ENCODE data around the gene POT1.

POT1 gene

DNA sequence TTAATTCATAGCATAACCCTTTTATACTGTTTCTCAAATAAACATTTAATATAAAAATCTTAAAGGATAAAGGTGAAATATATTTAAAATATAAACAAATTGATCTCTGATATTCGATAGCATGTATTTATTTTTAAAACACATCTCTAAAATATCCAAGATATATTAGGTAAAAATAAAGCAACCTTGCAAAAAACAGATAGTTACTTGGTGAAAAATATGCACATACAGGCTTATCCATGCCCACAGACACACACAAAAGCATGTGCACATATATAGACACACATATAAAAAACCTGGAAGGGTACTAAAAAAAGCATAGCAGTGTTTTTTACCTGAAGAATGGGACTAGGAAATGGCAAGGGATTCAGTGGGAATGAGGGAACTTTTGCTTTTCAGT lies 19.8 kb downstream of the POT1 start:
- no peak for DNase-seq (ENCODE audit: low read depth)

DNA sequence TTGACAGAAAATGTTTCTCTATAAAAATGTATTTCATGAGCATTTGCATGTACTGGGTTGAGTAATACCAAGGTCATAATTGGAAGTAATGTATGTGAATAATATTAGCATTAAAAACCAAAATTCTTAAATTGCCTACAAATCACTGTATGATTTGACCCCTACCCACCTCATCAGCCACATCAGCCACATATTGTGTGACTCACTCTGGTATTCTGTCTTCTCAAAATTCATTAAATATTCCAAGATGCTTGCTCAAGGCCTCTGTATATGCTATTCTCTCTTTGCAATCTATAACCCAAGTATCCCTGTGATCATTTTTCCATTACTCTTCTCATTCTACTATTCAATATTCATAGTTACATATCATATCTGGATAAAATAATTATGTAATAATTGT lies 21.4 kb downstream of the POT1 start:
- peak; percentile 55 for DNase-seq (ENCODE audit: low read depth)

DNA sequence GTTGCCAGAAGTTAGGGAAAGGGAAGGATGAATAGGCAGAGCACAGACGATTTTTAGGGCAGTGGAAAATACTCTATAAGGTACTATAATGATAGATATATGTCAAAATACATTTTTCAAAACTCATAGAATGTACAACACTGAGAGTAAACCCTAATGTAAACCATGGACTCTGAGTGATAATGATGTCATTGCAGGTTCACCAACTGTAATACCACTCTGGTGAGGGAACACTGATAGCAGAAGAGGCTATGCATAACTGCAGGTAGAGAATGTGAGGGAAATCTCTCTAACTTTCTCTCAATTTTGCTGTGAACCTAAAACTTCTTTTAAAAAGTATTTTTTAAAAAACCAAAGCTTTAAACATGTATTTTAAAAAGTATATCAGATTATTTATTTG lies 22.1 kb downstream of the POT1 start:
- peak; percentile 15 for DNase-seq (ENCODE audit: low read depth)

DNA sequence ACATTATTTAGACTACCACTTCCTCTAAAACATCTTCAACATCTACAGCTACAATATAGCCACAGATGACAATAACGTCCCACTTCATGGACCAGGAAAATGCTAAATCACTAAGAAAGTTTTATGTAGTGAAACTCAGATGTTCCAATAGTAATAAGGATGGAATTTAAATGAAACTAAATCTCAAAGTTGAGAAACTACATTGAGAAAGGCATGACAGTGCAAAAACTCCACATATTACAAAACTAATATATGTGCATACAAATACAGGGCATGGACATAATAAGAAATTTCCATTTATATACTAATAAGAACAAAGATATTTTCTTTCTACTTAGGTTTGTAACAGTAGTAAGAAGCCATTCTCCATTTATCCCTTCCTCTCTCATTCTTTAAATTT lies 31.1 kb downstream of the POT1 start:
- DNase-seq (ENCODE audit: low read depth) = peak; percentile 15

DNA sequence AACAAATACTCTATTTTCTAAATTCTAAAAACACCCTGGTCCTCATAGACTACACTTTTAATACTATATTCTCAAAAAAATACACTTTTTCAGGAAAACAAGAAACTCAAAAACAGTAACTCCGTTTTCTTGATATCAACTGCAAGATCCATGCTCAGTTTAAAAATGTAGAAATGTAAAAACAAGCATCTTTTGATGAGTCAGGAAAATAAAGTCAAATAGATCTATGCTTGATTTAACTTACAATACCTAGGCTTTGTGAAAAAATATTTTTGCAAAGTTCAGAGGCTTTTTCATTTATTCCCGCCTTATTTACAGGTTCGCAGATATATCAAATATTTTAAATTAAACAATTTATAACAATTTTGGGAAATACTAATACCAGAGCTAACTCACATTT lies 33.6 kb downstream of the POT1 start:
- DNase-seq (ENCODE audit: low read depth) = no peak

DNA sequence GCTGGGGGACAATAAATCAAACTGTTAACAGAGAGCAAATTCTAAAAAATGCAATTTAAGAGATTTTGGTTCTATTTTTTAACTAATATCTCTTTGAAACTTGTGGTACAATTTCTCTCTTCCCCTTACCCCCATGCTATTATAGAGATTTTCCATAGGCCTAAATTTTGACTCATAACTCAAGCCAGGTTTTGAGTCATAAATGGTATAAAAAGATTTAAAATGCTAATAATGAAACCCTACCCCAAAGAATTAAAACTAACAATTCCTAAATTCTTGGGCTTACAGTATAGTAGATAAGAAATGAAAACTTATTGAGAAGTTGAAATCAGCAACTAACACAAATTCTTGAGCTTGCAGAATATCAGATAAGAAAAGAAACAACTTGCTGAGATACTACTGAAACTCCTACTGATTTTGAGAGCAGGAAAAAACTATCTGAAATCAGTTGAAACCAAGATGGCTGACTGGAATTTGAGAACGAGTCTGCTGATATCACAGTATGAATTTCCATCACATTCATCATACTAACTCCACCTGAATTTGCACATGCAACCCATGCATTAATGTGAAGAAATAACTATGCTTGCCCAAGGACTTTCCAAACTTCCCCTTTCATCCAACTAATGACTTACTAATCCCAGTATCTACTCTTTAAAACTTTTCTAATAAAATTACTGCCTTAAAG lies 36.3 kb downstream of the POT1 start:
- DNase-seq (ENCODE audit: low read depth) = no peak

DNA sequence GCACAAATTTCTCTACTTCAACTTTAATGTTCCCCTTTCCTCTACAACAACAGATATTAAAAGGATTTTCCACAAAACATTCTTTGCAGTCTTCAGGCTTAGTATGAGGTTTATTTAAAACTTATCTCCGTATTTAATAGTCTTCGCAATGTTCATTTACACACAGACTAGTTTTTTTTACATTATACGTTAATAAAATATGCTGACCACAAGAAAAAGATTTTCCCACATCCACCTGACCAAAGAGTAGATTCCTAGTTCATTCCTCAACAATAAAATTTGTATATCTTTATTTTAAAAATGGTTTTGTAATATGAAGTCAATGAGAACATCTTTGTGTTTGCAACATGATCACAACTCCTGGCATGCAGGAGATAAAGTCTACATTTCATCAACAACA lies 42.4 kb downstream of the POT1 start:
- DNase-seq (ENCODE audit: low read depth) = no peak

DNA sequence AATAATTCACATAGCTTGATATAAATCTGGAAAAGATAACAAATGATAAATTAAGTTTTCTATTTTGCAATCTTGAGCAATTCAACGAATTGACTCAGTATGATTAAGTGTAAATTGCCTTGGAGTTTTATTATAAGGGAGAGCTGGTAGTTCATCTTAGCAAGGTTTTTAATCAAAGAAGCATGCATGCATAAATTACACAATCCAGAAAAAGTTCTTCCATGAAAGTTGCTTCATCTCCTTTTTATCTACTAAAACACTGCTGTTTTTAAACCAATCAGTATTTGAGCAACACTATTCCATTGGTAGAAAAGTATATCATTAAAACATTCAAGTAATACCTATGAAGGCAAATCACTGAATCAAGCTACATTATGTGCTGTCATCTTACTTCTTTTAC lies 47.6 kb downstream of the POT1 start:
- no peak for DNase-seq (ENCODE audit: low read depth)

DNA sequence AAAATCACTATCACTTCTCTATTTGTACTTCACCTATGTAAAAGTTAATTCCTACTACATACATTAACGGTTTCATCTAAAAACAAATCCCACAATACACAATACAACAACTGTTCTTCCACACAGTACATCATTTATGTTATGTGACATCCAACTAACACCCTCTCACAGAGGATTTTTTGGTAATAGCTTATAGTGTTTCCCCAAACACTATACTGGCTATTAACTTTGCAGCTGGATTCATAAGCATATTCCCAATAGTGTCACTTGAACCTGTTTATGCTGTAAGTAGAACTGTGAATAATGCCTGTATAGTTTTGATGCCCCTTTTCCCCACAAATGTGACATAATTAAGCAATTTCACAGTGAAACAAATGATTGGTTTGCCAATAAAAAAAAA lies 49.9 kb downstream of the POT1 start:
- DNase-seq (ENCODE audit: low read depth) = no peak

DNA sequence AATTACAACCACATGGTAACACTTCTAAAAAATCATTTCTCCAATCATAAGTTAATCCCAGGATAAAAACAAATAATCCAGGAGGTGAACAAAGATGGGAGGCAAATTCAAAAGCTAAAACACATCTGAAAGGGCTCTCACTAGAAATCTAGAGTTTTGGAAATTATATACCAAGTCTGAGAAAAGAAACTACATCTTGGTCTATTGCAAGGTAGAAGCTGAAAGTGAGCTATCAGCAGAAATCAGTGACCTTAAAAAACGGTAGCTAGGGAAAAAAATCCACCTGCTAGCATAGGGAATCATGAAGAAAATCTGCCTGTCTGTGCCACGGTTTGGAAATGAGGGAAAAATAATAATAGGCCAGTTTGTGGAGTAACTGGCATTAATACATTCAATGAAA lies 50.5 kb downstream of the POT1 start:
- DNase-seq (ENCODE audit: low read depth) = no peak

DNA sequence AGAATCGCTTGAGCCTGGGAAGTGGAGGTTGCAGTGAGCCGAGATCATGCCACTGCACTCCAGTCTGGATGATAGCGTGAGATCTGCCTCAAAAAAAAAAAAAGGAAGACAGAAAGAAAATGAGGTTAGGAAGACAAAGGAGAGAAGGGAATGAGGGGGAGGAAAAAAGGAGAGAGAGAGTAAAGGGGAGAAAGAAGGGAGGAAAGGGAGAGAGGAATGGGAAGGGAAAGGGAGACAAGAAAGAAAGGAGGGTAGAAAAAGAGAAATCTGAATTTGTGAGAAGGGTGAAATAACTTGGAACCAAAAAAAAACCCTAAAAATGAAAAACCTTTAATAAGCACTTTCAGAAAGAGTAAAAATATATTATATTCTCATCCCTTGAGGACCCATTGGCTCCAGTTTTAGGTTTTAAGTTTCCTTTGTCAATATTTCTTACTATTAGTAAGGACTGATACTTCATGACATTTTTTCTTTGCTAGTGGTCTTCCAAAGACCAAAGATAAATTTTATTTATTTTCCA lies 54.9 kb downstream of the POT1 start:
- DNase-seq (ENCODE audit: low read depth) = no peak

DNA sequence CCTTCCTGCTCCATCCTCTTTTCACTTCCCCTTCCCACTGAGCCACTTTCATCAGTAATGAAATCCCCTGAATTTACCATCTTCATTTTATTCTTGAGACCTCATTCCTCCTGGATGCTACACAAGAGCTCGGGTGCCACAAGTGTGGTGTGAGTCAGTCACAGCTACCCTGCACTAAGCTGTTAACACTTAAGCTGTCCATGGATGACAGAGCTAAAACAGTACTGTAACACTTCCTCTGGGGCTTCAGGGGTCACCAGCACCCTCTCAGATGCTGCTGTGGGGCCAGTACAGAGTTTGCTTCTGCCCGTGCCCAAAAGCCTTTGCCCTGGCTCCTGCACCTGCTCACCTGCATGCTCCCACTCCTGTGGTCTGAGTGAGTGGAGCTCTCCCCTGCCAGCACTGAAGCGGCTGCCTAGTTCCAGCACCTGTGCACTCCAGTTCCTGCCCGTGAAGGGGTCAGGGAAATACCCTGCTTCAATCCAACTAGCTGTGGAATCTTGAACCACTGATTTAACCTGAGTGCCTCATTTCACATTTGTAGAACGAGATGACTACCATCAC lies 71.9 kb downstream of the POT1 start:
- DNase-seq (ENCODE audit: low read depth) = no peak

DNA sequence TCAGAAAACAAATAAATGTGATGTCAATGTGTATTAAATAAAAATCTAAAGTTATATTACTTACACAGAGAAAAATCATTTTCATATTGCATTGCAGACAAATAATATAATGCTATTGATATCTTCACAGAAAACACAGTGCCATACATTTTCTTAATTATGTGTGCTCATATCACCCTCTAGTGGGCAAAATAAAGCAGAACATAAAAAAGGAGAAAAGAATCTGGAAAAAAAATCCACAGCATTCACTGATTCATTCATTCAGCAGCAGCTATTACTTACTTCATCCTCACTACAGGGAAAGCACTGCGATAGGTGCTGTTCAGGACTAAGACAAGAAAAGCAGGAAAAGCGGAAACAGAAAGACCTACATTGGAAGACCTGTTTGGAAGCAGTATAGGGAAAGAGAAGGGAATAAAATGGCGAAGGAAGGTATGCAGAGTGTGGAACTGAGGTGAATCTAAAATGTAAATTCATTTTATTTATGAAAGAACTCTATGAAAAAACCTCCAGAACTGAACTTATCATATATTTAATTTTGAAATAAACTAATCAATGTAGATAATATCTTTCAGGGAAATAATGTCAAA lies 73.2 kb downstream of the POT1 start:
- DNase-seq (ENCODE audit: low read depth) = peak; percentile 52

DNA sequence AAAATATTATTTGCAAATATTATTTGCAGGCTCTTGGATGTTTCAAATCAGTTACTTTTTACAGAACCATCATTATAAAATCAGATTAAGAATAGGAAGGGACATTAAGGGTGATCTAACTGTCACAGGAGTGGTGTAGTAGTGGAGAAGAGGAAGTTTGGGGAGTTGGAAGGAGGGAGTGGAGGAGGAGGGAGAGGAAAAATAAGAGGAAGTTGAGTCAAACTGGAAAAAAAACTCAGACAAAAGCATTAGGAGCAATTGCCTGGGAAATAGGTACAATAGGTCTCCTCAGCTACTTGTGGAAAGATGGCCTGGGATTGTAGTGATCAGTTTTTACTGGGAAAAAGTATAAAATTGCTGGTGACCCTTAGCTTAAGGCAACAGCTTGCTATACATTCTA lies 86.3 kb downstream of the POT1 start:
- DNase-seq (ENCODE audit: low read depth) = no peak

DNA sequence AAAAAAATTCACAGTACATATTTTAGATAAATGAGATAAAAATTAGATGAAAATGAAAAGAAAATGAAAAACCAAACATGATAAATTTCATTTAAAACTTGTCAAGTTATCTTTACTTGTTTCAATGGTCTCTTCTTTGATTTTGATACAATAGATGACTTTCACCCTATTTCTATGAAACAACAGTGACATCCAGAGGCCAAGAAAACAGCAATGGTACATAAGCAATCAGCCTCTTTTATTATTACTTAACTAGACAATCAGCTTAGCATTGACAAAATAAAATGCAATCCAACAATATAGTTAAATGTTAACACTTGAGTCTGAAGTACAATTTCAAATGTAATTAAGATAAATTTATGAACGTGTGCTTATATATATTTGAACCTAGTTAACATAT lies 89.2 kb downstream of the POT1 start:
- no peak for DNase-seq (ENCODE audit: low read depth)

DNA sequence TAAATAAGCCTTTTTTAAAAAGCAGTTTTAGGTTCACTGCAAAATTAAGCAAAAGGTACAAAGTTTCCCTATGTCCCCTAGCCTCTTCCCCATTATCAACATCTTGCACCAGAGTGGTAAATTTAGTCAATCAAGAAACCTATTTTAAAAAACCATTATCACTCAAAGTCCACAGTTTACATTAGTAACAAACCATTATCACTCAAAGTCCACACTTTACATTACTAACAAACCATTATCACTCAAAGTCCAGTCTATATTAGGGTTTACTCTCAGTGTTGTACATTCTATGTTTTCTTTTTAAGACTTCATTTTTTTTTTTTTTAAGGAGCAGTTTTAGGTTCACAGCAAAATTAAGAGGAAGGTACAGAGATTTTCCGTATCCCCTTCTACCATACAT lies 89.9 kb downstream of the POT1 start:
- DNase-seq (ENCODE audit: low read depth) = no peak

DNA sequence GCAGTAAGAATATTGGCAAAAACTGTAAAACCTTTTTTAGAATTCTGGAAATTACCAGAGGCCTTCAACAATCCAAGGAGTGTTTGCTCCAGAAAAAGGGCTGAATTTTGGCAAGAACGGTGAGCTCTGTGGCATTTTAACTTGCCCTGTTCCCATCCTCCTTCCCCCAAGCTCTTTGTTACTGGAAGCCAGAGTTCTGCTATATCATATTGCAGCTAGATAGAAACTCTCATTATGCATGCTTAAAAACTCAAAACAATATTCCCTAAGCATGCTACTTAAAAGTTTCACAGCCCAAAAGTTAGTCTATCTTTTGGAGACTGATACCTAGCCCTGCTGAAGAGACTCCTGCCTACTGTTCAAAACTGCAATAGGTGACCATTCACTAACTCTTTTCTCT lies 93.5 kb downstream of the POT1 start:
- no peak for DNase-seq (ENCODE audit: low read depth)

DNA sequence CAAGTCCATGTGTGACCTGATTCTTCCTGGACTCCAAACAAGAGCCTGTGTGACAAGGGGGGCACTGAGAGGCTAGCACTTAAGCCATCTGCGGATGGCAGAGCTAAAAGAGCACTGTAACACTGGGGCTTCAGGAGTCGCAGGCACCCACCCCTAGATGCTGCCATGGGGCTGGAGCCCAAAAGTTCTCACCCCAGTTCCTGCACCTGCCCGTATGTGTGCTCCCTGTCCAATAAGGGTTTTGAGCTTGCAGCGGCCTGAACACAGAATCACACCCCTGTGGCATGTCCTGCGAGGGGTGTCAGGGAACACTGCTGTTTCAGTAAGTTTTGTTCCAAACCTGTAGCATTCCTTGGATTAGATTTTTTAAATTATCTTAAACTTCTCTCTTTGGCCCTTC lies 110.8 kb downstream of the POT1 start:
- DNase-seq (ENCODE audit: low read depth) = no peak

DNA sequence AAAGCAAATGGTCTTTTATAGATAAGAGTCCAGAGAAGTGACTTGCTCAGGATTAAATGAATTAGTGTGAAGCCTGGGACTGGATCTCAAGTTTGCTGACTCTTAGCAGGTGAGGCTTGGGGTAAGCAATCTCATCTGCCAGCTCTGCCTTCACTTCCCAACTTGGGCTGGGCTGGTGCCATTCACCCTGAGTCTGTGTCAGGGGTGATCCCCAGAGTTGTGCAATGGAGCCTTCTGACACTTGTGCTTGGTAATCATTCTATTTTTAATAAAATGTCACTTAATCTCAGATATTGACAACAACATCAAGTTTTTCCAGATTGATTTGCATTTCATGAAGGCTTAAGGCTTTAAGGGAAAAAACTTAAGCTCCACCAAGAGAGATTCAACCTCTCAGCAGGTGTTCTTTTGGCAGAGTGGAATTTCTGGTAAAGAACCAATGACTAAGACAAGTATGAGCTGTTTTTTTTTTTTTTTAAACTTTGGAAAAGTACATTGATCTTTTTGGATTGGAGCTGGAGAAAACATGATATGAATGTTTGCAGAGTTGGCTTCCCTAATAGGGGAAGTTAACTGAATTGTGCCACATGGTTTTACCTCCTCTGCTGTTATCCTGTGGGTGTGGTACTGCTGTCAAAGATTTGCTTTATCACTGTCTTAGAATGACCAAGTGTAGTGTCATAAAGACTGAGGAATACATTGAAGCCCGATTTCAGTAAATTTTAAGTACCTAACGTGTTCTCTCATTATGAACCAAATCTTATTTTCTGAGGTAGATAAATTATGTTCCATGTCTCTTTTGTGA lies 115.4 kb downstream of the POT1 start:
- DNase-seq (ENCODE audit: low read depth) = no peak

DNA sequence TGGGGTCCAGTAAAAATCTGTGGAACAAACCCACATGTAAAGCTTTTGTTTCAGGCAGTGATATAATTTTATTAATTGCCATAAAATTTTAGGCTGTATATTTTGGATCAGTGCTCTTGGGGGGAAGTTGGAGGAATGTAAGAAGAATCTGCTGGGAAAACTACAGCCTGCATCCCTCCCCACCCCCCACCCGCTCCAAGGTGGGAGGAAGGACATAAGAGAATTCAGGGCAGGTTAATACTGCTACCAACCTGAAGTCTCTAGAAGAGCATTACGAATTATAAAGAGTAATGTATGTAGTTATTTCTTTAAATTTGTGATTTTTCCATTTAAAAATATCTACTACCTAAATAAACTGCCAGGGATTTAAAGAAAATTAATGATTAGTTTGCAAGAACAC lies 116.9 kb downstream of the POT1 start:
- no peak for DNase-seq (ENCODE audit: low read depth)

DNA sequence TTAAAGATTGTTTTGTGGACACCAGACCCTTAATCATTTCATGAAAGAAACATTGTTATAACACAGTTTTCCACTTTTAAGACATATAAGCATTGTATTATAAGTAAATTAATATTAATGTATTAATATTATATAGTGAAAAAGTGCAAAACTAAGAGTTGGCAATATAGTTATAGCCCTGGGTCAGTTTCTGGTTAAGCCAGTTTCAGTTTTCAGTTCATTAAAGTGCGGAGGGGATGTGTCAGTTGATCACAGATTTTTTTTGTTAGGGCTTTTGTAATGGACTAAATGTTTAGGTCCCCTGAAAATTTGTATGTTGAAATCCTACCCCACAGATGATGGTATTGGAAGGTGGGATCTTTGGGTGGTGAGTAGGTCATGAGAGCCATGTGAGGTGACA lies 118.3 kb downstream of the POT1 start:
- DNase-seq (ENCODE audit: low read depth) = no peak

DNA sequence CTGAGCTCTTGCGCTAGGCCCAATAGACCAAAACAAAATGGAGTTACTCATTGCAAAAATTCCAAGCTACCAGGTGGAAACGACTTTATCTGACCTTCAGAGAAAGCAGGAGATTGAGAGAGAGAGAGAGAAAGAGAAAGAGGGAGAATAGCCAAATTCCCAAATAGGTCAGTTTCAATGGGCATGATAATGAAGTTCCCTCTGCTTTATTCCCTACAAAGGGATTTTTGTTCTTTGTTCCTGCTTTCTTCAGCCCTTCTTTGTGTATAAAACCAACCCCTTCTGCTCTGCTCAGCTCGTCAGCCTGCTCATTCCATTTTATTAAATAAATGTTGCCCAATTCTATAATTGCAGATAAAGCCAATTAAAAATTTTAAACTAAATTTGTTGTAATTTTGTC lies 119.0 kb downstream of the POT1 start:
- DNase-seq (ENCODE audit: low read depth) = no peak

DNA sequence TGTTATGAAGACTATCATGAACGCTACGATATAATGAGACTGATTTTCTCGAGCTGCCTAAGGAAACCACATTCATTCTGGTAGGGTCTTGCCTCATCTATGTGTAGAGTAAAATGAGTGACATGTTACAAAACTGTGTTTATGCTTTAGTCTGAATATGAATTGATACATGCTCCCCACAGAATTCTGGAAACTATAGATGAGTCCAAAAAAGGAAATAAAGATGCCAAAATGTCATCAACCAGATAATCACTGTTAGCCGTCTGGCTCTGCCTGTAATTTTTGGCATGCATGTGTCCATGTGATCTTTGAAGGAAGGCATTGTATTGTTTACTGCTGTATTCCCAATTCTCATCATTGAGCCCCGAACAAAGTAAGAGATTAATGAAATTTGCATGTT lies 121.4 kb downstream of the POT1 start:
- no peak for DNase-seq (ENCODE audit: low read depth)
